DMS114 treated with DMSO at 0.1 percent for 48 hours (cell line): Measurements from ENCODE around the gene CAST.

ENCODE experiments used
- DNase-seq: peaks from one replicate; lab custom pipeline; 2025; ENCODE audit not compliant: unreplicated experiment; lab: John Stamatoyannopoulos, UW

The CAST gene

DNA sequence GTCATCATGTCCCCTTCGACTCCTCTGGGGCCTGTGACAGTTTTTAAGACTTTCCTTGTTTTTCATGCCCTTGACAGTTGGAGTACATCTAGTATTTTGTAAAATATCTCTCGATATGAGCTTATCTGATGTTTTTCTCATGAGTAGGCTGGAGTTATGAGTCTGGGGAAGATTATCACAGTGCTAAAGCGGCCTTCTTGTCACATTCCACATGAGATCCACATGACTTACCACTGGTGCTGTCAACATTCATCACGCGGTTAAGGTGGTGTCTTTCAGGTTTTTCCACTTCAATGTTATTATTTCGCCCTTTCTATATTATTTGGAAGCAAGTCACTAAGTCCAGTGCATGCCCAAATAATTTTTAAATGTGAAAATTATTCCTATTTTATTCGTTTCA lies 17.1 kb upstream of the CAST start:
- DNase-seq = no peak

DNA sequence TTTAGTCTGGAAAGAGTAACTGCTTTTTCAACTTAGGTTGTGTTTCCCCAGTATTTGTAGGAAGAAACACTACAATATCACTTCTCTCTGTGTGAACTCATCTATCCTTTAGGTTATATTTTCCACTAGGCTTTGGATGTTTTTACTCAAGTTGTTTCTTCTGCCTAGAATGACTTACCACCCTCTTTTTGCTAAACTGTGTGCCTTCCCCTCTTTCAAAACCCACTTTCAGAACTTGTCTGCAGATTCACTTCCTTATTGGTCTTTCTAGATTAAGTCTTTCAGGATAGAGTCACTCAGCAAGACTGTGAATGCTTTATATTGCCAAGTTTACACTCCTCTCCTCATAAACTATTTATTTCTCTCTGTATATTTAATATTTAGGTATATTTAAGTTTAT lies 14.2 kb upstream of the CAST start:
- no peak for DNase-seq

DNA sequence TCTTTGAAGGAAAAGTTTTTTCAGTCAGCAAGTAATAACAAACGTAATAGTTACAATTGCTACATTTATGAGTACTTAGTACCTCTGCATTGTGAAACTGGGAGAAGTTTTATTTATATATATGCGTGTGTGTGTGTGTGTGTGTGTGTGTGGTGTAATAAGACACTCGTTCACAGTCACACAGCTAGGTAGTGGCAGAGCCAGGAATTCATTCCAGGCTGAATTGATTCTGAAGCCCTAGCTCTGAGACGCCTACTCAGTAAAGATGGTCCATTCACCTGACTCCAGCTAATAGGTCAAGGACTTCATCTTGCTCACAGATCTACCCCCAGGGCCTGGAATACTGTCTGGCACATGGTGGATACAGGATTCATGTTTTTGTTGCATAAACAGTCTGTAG lies 13.6 kb upstream of the CAST start:
- no peak for DNase-seq

DNA sequence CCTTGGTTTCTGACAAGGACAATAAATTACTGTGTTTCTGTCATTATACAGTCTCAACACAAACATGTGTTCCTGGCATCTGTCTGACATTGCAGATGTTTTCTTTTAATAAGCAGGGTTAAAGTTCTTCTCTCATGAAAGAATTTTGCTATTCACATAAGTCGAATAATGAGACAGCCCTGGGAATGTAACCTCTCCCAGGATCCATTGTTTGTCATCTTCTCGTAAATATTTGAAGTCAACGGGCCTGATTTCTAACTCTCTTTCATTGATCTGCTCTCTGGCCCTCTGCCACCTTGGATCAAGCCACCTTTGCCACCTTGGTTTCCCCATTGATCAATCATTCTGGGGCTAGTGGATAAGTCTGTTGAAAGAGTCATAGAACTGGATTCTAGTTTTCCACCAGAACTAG lies 12.9 kb upstream of the CAST start:
- DNase-seq = no peak

DNA sequence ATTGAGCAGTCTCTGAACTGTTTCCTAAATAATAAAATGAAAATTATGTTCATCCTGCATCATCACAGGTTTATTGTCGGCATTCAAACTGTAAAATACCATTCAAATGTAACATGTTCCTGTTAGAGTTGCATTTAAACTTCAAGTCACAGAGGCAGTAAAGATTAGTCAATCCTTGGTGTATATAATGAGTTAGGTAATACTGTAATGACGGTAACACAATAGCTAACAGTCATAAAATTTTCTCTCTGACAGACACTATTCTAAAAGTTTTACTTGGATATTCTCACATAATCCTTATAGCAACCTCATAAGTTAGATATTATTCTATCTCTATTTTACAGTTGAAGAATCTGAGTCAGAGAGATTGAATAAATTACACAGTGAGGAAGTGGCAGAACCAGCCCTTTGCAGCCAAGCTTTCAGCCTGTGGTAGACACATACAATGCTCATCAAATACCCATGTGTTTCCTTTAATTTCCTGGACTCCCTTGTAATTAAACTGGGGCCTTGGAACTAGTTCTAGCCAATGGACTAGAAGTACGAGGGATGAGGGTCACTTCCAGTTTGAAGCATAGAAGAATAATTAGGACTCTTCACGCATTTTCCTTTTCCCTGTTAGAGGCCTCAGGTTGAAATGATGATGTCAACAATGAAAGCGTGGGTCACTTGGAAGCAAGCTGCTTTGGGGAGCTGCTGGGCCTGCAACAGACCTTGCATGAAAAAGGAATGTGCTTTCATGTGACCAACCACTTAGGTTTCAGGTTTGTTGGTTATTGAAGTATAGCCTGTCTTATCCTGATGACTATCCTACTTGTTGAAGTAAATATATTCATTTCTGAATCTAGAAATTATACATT lies 12.3 kb upstream of the CAST start:
- DNase-seq = no peak

DNA sequence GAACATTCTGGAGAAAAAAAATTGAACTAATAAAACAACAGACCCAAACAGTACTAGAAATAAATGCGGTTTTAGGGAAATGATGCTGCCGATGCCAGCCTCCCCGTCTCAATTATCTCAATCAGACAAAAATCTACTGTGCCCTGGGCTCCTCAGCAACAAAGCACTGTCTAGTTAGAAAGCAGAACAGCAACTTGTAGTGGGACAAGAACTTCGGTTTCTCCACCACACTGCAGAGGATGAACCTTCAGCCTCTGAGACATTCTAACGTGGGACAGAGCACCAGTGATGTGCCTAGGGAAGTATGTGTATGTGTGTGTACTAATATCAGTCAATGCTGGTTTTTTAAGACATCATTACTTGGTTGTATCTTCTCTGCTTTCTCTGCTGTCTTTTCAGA lies 11.1 kb upstream of the CAST start:
- no peak for DNase-seq

DNA sequence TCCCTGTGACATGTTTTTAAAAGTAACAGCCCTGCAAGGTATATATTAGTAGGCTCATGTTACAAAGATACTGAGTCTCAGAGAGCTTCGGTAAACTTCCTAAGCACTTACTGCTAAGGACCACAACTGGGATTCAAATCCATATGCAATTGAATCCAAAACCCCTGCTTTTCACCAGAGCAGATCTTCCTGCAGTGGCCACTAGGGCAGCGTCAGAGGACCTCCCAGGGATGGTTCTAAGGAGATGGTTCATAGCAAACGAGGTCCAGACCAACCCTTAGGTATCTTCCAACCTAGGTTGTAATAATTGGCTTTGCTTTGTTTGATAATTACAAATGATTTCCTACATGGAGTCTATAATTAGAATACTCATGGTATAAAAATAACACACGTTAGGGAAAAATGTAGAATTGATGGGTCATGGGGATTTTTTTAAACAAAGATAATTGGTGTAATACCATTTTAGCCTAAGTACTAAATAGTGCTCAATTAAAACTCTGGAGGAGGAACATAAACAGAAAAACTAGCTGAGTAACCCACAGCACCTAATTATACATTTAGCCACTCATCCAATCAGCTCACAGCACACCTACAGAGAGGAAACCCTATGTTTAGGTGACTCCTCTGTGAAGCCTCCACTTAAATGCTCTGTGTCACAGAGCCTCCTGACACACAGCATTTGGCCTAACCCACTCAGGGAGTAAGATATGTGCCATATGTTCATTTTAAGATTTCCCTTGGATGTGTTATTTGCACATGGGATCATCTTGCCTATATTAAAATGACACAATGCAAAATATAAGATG lies 10.0 kb upstream of the CAST start:
- DNase-seq = peak; percentile 11

DNA sequence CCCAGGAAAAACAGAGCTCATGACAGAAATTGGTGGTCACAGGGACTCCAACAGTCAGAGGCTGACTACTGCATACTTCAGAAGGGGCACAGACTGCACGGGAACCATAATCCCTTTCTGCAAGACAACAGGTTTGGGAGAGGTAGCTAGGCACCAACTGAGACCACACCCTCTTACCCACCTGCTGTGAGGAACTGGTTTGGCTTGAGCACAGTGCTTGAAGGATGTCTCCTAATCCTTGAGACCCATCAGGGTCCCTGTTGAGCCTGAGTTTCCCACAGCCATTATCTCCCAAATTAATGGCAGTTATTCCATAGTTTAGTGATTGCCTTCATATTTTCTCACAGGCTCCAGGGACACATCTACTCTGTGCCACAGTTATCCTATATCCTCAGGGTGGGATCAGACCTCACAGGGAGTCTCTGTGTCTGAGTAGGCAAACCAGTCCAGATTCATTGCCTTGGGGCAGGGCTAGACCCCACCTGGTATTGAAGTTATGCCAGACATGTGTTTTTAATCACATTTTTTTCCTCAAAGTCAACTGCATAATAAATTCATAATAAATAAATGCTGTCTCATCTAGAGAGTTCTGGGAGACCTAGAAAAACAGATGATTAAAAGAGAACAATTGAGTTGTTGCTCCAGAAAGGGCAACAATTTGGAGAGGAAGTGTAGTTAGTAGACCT lies 9.3 kb upstream of the CAST start:
- DNase-seq = no peak

DNA sequence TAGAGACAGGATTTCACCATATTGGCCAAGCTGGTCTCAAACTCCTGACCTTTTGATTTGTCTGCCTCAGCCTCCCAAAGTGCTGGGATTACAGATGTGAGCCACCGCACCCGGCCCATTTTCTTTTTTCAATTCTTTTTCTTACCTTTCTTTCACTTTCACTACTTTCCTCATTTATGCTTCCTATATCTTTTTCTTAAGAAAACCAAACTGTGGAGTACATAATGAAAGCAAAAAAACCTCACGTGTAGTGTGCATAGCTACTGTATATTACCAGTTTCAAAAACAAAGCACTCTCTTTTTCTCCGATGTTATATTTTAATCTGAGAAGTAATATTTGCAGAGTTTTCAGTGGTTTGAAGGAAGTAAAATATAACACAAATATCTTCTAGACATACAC lies 8.0 kb upstream of the CAST start:
- DNase-seq = no peak

DNA sequence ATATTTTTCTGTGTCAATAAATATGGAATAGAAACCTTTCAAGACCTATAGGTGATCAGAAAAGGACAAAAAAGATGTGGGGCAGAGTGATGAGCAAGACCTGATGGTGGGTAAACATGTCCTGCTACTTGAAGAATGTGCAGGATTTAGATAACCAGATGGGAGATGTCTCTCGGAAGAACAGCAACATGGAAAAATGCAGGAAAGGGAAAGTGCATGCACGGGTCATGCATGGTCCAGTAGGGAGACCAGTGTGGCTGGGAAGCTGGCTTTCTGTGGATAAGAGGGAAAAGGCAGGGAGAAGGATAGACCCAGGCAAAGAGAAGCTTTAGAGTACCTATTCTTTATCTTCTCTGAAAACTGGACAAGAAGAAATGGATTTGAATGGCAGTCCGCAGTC lies 7.1 kb upstream of the CAST start:
- no peak for DNase-seq

DNA sequence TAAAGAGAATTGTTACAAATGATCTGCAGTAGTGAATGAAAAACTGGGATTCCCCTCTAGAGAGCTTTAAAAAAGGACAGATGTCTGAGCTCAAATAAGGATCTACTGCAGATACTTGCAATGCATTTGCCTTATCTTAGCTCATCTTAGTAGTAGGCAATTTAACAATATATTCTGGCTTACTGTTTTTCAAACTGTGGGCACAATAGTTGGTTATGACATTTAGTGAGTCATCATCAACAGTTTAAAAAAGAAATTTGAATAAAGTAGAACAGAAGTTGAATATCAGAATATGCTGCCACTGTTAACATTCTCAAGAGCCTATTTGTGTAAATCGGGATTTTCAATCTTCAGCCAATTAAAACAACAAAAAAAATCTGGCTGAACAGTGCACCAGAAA lies 6.7 kb upstream of the CAST start:
- DNase-seq = no peak

DNA sequence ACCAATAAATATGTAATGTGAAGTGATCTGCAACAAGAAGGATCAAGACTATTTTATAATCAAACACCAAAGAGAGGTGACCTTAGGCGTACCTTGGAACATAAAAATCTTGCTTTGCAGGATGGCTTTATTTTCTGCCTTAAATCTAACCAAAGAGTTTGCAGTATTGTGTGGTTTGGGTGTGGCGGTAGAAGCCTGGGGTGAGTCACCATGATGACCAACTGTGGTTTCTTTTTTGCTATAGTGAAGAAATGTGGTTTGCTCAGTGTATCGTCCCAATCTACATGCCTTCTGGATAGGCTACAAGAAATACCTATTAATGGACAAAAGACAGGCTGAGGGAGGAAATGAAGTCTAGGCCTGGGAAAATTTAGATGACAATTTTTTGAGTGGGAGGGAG lies 5.1 kb upstream of the CAST start:
- DNase-seq = no peak

DNA sequence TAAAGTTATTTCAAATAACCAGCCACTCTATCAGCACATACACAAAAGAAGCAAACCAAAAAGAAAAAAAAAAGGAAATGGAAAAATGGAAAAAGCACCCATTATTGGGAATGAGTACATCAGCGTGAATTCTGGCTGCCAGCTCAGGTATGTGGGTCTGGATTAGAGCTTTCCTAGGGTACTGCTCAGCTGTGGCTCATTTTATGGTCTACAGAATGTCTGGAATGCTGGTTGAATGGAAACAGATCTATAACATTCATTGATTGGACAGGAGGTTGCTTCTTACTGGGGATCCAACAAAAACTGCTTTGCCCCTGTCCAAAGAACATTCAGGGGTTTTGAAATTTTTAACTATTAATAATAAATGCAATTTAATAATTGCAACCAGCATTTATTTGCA lies 3.9 kb upstream of the CAST start:
- DNase-seq = no peak

DNA sequence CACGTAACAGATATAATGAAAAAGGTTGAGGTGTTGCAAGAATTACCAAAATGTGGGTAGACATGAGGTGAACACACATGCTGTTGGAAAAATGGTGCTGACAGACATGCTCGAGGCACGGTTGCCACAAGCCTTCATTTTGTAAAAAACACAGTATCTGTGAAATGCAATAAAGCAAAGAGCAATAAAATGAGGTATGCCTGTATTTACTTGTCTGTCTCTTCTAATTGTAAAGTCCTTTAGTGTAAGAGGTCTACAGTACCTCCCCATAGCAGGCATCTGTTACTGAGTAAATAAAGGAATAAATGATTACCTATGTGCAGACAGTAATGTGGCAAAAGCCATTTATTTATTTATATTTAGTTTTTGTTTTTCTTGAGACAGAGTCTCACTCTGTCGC lies 3.0 kb upstream of the CAST start:
- DNase-seq = no peak

DNA sequence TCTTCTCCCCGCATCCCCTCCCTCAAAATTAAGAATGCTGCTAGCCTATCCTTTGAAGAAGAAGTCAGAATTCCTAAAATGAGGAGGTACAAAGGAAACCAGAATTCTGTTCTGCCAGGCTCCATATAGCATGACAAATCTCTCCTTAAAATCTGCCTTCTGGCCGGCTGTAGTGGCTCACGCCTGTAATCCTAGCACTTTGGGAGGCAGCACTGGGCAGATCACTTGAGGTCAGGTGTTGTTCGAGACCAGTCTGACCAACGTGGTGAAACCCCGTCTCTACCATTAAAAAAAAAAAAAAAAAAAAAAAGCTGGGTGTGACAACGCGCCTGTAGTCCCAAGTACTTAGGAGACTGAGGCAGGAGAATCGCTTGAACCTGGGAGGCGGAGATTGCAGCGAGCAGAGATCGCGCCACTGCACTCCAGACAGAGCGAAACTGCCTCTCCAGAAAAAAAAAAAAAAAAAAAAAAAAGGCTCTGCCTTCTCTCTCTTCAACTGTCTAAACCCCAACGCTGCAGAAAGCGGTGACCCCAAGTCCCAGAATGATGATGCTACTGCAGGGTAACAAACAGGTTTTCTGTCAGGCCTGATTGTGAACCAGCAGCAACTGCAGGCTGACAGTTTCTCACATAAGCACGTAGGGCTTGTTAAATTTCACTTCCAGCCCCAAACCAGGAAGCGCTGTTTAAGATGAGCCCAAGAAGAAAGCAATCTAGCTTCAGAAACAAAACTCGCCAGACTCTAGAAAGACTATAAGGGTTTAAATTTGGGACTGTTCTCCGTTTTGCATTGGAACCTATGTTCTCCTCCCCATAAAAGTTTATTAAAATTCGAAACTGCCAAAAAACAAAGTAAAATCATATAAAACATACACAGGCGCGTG lies 963 bp upstream of the CAST start:
- no peak for DNase-seq

DNA sequence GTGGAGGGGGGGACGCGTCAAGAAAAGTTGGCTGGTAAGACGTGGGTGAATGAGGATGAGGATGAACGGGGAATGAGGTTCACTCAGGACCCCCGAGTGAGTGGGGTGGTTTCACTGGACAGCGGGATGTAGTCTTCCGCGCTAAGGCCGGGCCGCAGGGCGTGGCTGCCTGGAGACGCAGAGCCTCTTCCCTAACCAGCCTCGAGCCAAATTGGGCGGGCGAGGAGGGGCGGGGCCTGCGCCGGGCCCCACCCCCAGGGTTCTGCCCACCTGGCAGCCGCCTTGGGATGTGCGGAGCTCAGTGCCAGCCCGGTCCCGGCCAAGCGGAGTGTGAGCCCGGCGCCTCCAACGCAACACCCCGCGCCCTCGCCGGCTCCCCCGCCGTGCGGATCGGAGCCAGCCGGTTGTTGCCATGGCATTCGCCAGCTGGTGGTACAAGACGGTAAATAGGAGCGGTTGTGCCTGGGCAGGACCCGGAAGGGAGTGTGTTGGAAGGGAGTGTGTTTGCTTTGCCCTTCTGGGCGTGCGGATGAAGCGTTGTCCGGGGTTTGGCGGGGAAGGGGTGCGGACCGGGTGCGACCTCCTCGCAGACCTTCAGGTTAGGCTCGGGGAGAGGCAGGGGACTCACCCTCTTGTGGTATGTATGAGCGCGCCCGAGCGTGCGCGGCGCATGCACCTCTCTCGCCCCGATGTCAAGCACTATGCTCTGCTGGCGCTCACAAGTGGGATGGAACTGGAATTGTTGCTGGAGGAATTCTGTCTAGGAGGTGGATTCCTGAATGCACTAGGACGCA lies 746 bp downstream of the CAST start:
- peak; percentile 58 for DNase-seq

DNA sequence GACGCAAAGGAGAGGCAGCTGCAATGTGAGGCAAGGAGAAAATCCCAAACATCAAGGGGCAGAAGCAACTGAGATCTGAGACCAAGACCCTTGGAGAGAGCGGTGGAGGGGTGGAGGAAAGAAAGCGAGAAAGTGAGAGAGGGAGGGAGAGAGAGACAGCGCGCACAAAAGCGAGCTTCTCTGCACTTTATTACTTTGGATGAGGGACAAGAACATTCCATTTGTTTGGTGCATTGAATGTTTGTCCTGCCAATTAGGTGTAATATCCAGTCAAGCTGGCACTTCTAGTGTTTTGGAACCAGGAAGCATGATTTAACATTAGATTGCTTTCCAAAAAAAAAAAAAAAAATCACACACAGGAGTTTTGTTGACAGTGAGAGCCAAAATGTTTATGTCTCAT lies 1.4 kb downstream of the CAST start:
- DNase-seq = no peak

DNA sequence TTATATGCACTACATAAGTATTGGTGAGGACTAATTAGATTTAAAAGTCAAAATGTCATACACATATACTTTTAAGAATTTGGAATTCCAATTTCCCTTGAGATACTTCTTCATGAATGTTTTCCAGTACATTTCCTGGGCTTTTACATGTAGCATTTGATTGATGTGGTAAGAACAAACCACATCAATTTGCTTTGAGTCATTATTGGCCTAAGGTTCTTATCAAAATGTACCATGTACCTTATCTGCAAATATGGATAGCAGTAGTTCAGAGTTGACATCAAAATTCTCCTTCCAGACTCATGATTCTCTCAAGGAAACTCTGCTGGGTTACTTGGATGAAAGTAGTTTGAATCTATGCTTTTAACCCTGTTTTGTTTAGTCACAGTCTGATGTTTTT lies 2.5 kb downstream of the CAST start:
- no peak for DNase-seq

DNA sequence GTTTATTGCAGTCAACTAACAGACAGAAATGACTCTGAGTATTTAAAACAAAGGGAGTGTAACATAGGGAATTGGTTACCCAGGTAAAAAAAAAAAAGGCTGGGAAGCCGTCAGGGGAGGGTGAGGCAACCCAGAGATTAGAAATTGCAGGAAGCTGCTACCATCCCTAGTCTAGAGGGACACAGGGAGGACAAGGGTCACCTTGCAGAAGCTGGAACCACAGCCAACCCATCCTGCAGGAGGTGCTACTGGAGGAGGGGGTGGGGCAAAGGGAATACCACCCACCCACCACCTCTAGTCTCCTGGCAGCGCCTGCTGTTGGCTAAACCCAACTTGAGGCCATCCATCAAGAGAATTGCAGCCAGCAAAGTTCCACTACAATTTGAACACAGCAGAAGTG lies 6.5 kb downstream of the CAST start:
- no peak for DNase-seq

DNA sequence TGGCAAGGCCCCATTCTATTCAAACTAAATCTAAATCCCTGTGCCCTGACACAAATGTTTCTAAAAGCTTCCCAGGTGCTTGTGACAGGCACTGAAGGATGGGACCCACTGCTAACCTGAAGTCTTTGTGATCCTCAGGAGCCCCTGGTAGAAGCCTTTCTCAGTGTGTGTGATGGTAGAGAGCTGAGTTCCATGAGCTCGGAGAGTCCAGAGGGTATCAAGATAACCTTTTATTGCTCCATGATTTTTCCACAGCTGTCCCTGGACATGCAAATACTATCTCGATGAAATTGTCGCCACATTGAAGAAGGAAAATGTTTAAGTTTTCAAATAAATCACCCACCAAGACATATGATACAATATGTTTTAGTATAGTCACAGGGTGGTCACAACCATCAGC lies 7.7 kb downstream of the CAST start:
- no peak for DNase-seq
